Measurements from ENCODE around the gene YWHAG.
A peak's percentile ranks its signal among the peaks of the same experiment; 100 is the strongest.
"Not testable (repeated sequence)": the region's sequence is repeated elsewhere in the genome, so short reads cannot be mapped to it uniquely, and the experiment has no call there.

The YWHAG gene

GRCh38 chr7:76317782-76318487, 40.9 kb downstream of the YWHAG start:
- peak; percentile 91 for DNase-seq

- no peak for DNase-seq
Observed at GRCh38 chr7:76316984-76317781, 41.6 kb downstream of the YWHAG start.

GRCh38 chr7:76315364-76315763, 43.4 kb downstream of the YWHAG start:
- no peak for DNase-seq

GRCh38 chr7:76314740-76315139, 44.1 kb downstream of the YWHAG start:
- DNase-seq: not testable (repeated sequence)

GRCh38 chr7:76314042-76314721, 44.6 kb downstream of the YWHAG start:
- DNase-seq: peak; percentile 95 to 97

GRCh38 chr7:76311838-76312237, 47.0 kb downstream of the YWHAG start:
- not testable (repeated sequence) for DNase-seq

- no peak for DNase-seq
Observed at GRCh38 chr7:76310102-76310957, 48.5 kb downstream of the YWHAG start.

GRCh38 chr7:76309341-76310101, 49.3 kb downstream of the YWHAG start:
- not testable (repeated sequence) for DNase-seq

- DNase-seq: not testable (repeated sequence)
Observed at GRCh38 chr7:76308874-76309273, 49.9 kb downstream of the YWHAG start.

GRCh38 chr7:76304888-76305375, 53.9 kb downstream of the YWHAG start:
- DNase-seq: no peak

- peak; percentile 73 to 76 for DNase-seq
Observed at GRCh38 chr7:76303202-76304147, 55.3 kb downstream of the YWHAG start.

- DNase-seq: peak; percentile 64 to 66
Observed at GRCh38 chr7:76302347-76303201, 56.2 kb downstream of the YWHAG start, which contains the start of gene HSPB1. Gene HSPB1 (plus strand): TSS chr7:76302673. CDS start chr7:76302713, 40 bp downstream.

GRCh38 chr7:76301000-76301399, 57.8 kb downstream of the YWHAG start:
- no peak for DNase-seq

GRCh38 chr7:76300166-76300731, 58.5 kb downstream of the YWHAG start:
- DNase-seq: no peak

- no peak for DNase-seq
Observed at GRCh38 chr7:76296743-76297740, 61.7 kb downstream of the YWHAG start.

- no peak for DNase-seq
Observed at GRCh38 chr7:76294344-76295024, 64.3 kb downstream of the YWHAG start.

GRCh38 chr7:76293407-76293901, 65.3 kb downstream of the YWHAG start:
- no peak for DNase-seq

Data from activated CD4-positive, alpha-beta T cell treated with anti-CD3 and anti-CD28 coated beads, Interleukin-2, amount 50 U/mL, for 4 hours (primary cell).